ENCODE results near the gene DNASE2. TPM values are rescaled to one million over a fixed set of nuclear protein-coding genes. Genes with fewer than 3 reads are reported as not detected.

The DNASE2 gene
- total and polyA plus RNA-seq, 2 donors from 2014 or later = 34.7 to 50.9 TPM

GRCh38 chr19:12840091-12841079 is 40.9 kb downstream of the DNASE2 start:
- H3K36me3 ChIP-seq (ENCODE audit: control insufficient read depth in 2 of 3, insufficient read depth in 3 of 3, low read length in 3 of 3) = no peaks in the 10 kb centered on the region
- peak; percentile 77 to 94 (median 85) for DNase-seq
- no peak overlapping the region for H3K4me3 ChIP-seq (ENCODE audit: low read length in 3 of 3)
- no peaks in the 10 kb centered on the region for H3K9me3 ChIP-seq (ENCODE audit: control insufficient read depth in 2 of 3, insufficient read depth in 1 of 3, low read length in 3 of 3)
- no peak for FAIRE-seq
- TF ChIP-seq, protein P1, sequence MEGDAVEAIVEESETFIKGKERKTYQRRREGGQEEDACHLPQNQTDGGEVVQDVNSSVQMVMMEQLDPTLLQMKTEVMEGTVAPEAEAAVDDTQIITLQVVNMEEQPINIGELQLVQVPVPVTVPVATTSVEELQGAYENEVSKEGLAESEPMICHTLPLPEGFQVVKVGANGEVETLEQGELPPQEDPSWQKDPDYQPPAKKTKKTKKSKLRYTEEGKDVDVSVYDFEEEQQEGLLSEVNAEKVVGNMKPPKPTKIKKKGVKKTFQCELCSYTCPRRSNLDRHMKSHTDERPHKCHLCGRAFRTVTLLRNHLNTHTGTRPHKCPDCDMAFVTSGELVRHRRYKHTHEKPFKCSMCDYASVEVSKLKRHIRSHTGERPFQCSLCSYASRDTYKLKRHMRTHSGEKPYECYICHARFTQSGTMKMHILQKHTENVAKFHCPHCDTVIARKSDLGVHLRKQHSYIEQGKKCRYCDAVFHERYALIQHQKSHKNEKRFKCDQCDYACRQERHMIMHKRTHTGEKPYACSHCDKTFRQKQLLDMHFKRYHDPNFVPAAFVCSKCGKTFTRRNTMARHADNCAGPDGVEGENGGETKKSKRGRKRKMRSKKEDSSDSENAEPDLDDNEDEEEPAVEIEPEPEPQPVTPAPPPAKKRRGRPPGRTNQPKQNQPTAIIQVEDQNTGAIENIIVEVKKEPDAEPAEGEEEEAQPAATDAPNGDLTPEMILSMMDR (IDR thresholded peaks at IDR 0.05; ENCODE audit: borderline replicate concordance, extremely low read depth, insufficient read depth) = no peak
- intact Hi-C loops (cut with DNase I) = loop anchor here (5.0 kb wide), 1 partner anchor 78 kb away; no protein-coding TSS in a partner anchor
- peaks cover 34% of the 10 kb centered on the region for H3K27me3 ChIP-seq (ENCODE audit: control insufficient read depth, insufficient read depth, low read length)
- peaks cover 0 to 2% (median 0%) of the 10 kb centered on the region in 3 donors for H3K4me1 ChIP-seq (ENCODE audit: control insufficient read depth in 2 of 3, insufficient read depth in 2 of 3, low read depth in 1 of 3, low read length in 3 of 3)
- H3K9ac ChIP-seq (ENCODE audit: low read length in 3 of 3) = no peak overlapping the region
- no peak overlapping the region for H3K27ac ChIP-seq (ENCODE audit: low read depth in 2 of 2, low read length in 2 of 2)

- Histone ChIP-seq H3K9ac (ENCODE audit: low read length in 3 of 3) (no peak overlapping the region), H3K27ac (ENCODE audit: low read depth in 2 of 2, low read length in 2 of 2) (no peak overlapping the region), H3K4me3 (ENCODE audit: low read length in 3 of 3) (no peak overlapping the region), H3K4me1 (ENCODE audit: control insufficient read depth in 2 of 3, insufficient read depth in 2 of 3, low read depth in 1 of 3, low read length in 3 of 3) (peaks cover 0 to 2% (median 0%) of the 10 kb centered on the region in 3 donors), H3K36me3 (ENCODE audit: control insufficient read depth in 2 of 3, insufficient read depth in 3 of 3, low read length in 3 of 3) (no peaks in the 10 kb centered on the region), H3K9me3 (ENCODE audit: control insufficient read depth in 2 of 3, insufficient read depth in 1 of 3, low read length in 3 of 3) (no peaks in the 10 kb centered on the region), H3K27me3 (ENCODE audit: control insufficient read depth, insufficient read depth, low read length) (peaks cover 44% of the 10 kb centered on the region)
- TF ChIP-seq, protein P1 (IDR thresholded peaks at IDR 0.05; ENCODE audit: borderline replicate concordance, extremely low read depth, insufficient read depth) = no peak
- FAIRE-seq = no peak
- peak in 1 of 5 donors; percentile 47 for DNase-seq
- intact Hi-C loops (cut with DNase I) = no loop called here
These were observed 42.1 kb downstream of the DNASE2 start for GRCh38 chr19:12838886-12839756.

DNA sequence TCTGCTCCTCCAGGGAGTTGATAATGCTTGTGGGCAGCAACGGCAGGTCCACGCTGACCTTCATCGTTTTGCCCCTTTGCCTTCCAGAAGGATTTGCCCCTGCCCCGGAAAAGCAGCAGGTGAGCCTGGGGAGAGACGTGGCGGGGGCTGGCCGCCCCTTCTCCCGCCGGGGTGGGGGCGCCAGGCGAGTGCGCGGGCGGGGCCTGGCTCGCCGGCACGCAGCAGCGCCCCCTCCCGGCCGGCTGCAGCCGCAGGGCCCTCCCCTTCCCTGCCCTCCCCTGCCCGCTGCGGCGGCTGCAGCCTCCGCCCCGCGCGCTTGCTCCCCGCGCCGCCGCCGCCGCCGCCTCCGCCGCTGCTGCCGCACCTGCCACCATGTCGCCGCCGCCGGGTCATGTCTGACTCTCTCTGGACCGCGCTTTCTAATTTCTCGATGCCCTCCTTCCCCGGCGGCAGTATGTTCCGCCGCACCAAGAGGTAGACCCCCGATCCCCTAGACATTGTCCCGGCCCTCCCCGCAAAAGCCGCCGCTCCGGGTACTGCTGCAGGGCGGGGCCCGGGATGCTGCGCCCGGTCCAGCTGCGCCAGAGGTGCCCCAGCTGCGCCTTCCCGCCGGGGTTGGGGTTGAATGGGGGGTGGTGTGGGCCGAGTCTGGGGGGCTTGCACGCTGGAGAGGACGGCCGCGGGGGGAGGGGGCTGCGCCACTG is 42.9 kb downstream of the DNASE2 start, which contains the start of gene MAST1:
Gene MAST1 (plus strand): TSS at position 334 of the 704 bp plus-strand sequence. CDS start 58 bp downstream, at position 392.
- FAIRE-seq = no peak
- peaks cover 0 to 2% (median 0%) of the 10 kb centered on the region in 3 donors for H3K4me1 ChIP-seq (ENCODE audit: control insufficient read depth in 2 of 3, insufficient read depth in 2 of 3, low read depth in 1 of 3, low read length in 3 of 3)
- TF ChIP-seq, protein P1 (IDR thresholded peaks at IDR 0.05; ENCODE audit: borderline replicate concordance, extremely low read depth, insufficient read depth) = peak; percentile 42
- no peaks in the 10 kb centered on the region for H3K9me3 ChIP-seq (ENCODE audit: control insufficient read depth in 2 of 3, insufficient read depth in 1 of 3, low read length in 3 of 3)
- no peak within 1 kb of the TSS for H3K9ac ChIP-seq (ENCODE audit: low read length in 3 of 3)
- no peak within 1 kb of the TSS for H3K27ac ChIP-seq (ENCODE audit: low read depth in 2 of 2, low read length in 2 of 2)
- intact Hi-C loops (cut with DNase I) = no loop called here
- DNase-seq = peak in 3 of 5 donors; percentile 17 to 64 (median 51)
- no peak within 1 kb of the TSS for H3K4me3 ChIP-seq (ENCODE audit: low read length in 3 of 3)
- H3K27me3 ChIP-seq (ENCODE audit: control insufficient read depth, insufficient read depth, low read length) = peaks cover 45% of the 10 kb centered on the region
- no peaks in the 10 kb centered on the region for H3K36me3 ChIP-seq (ENCODE audit: control insufficient read depth in 2 of 3, insufficient read depth in 3 of 3, low read length in 3 of 3)
